Measurements from ENCODE around the gene ZNF787. TPM values are rescaled to one million over a fixed set of nuclear protein-coding genes. Genes with fewer than 3 reads are reported as not detected.
A peak's percentile ranks its signal among the peaks of the same experiment; 100 is the strongest.

The ZNF787 gene
- total and polyA plus RNA-seq, 2 of the 13 experiments (the other 11 are each of a cell fraction or from before 2014, with no cell fraction given), result 15.1 to 42.8 TPM

DNA sequence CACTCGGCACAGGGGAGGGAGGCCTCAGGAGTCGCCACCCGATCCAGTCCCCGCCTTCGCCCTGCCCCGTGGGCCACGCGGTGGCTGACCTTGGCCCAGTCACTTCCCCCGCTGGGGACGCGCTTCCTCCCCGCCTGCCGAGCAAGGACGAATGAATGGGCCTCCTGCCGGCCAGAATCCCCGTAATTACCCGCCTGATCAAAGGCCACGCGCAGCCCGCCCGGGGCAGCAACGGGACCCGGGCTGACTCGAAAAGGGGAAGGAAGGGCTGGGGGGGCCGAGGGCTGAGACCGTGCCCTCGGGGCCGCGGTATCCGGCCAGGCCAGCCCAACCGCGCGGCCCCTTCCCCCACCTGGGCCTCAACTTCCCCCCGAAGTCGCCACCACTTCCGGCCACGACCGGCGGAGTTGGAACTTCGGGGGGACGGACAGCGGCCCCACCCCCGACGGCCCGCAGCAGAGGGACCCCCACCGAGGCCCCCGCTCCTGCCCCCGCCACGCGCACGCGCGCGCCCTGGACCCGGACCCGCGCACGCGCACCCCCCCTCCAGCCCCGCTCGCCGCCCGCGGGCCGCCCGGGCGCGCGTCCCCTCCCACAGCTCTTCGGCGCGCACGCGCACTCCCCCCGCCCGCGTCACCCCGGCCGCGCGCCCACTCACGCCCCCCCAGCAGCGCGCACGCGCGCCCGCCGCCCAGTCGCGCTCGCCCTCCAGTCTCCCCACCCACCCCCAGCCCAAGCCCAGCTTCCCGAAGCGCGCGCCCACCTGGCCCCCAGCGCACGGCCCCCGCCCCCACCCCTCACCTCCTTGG, 520 bp downstream of the ZNF787 start (continued):
- TF ChIP-seq ZNF138 (CRISPR knock-in tag; IDR thresholded peaks at IDR 0.05; ENCODE audit: low read depth) (0 out of 2 replicates have a peak, but pooled peaks have one; percentile 78), ZNF556 (CRISPR knock-in tag; IDR thresholded peaks at IDR 0.05; ENCODE audit: borderline replicate concordance) (no peak), HNRNPK (IDR thresholded peaks at IDR 0.05; ENCODE audit: low read depth, low read length, poor library complexity, severe bottlenecking) (no peak), HDAC2 (CRISPR knock-in tag; IDR thresholded peaks at IDR 0.05) (peak; percentile 78), MTF2 (CRISPR knock-in tag; IDR thresholded peaks at IDR 0.05; ENCODE audit: borderline replicate concordance) (no peak), MTA3 (CRISPR knock-in tag; IDR thresholded peaks at IDR 0.05) (no peak), ZNF83 (CRISPR knock-in tag; IDR thresholded peaks at IDR 0.05; ENCODE audit: borderline replicate concordance) (peak; percentile 53; the same call in 1 of the 2 replicates), ZBTB1 (CRISPR knock-in tag; IDR thresholded peaks at IDR 0.05; ENCODE audit: borderline replicate concordance) (no peak), ZNF205 (CRISPR knock-in tag; IDR thresholded peaks at IDR 0.05) (no peak), ZKSCAN5 (CRISPR knock-in tag; IDR thresholded peaks at IDR 0.05) (peak; percentile 58; the same call in 1 of the 2 replicates), ZFY (CRISPR knock-in tag; IDR thresholded peaks at IDR 0.05) (peak; percentile 89), SIN3A (IDR thresholded peaks at IDR 0.05; ENCODE audit: borderline replicate concordance, low read depth, low read length) (peak; percentile 65; the same call in 1 of the 2 replicates), SAP130 (CRISPR knock-in tag; IDR thresholded peaks at IDR 0.05; ENCODE audit: low read depth) (peak; percentile 96), RBM22 (optimal IDR thresholded peaks at IDR 0.05; ENCODE audit: low read length) (peak; percentile 42), ZSCAN20 (CRISPR knock-in tag; IDR thresholded peaks at IDR 0.05; ENCODE audit: borderline replicate concordance) (no peak), HOXA3 (CRISPR knock-in tag; IDR thresholded peaks at IDR 0.05) (peak; percentile 86), CC2D1A (CRISPR knock-in tag; IDR thresholded peaks at IDR 0.05) (0 out of 2 replicates have a peak, but pooled peaks have one; percentile 30), CEBPG (CRISPR knock-in tag; IDR thresholded peaks at IDR 0.05) (no peak), POLR2AphosphoS2 (IDR thresholded peaks at IDR 0.05; ENCODE audit: low read depth, low read length) (no peak)
- TF ChIP-seq, protein P1, sequence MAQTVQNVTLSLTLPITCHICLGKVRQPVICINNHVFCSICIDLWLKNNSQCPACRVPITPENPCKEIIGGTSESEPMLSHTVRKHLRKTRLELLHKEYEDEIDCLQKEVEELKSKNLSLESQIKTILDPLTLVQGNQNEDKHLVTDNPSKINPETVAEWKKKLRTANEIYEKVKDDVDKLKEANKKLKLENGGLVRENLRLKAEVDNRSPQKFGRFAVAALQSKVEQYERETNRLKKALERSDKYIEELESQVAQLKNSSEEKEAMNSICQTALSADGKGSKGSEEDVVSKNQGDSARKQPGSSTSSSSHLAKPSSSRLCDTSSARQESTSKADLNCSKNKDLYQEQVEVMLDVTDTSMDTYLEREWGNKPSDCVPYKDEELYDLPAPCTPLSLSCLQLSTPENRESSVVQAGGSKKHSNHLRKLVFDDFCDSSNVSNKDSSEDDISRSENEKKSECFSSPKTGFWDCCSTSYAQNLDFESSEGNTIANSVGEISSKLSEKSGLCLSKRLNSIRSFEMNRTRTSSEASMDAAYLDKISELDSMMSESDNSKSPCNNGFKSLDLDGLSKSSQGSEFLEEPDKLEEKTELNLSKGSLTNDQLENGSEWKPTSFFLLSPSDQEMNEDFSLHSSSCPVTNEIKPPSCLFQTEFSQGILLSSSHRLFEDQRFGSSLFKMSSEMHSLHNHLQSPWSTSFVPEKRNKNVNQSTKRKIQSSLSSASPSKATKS (CRISPR knock-in tag; IDR thresholded peaks at IDR 0.05), result no peak
- TF ChIP-seq, protein P2, sequence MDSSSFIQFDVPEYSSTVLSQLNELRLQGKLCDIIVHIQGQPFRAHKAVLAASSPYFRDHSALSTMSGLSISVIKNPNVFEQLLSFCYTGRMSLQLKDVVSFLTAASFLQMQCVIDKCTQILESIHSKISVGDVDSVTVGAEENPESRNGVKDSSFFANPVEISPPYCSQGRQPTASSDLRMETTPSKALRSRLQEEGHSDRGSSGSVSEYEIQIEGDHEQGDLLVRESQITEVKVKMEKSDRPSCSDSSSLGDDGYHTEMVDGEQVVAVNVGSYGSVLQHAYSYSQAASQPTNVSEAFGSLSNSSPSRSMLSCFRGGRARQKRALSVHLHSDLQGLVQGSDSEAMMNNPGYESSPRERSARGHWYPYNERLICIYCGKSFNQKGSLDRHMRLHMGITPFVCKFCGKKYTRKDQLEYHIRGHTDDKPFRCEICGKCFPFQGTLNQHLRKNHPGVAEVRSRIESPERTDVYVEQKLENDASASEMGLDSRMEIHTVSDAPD (CRISPR knock-in tag; IDR thresholded peaks at IDR 0.05), result no peak
- TF ChIP-seq, protein P3, sequence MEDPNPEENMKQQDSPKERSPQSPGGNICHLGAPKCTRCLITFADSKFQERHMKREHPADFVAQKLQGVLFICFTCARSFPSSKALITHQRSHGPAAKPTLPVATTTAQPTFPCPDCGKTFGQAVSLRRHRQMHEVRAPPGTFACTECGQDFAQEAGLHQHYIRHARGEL (CRISPR knock-in tag; IDR thresholded peaks at IDR 0.05), result peak; percentile 88; the same call in 1 of the 2 replicates
- TF ChIP-seq, protein P4, sequence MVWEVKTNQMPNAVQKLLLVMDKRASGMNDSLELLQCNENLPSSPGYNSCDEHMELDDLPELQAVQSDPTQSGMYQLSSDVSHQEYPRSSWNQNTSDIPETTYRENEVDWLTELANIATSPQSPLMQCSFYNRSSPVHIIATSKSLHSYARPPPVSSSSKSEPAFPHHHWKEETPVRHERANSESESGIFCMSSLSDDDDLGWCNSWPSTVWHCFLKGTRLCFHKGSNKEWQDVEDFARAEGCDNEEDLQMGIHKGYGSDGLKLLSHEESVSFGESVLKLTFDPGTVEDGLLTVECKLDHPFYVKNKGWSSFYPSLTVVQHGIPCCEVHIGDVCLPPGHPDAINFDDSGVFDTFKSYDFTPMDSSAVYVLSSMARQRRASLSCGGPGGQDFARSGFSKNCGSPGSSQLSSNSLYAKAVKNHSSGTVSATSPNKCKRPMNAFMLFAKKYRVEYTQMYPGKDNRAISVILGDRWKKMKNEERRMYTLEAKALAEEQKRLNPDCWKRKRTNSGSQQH (CRISPR knock-in tag; IDR thresholded peaks at IDR 0.05; ENCODE audit: low read depth), result peak; percentile 99
- TF ChIP-seq, protein P5, sequence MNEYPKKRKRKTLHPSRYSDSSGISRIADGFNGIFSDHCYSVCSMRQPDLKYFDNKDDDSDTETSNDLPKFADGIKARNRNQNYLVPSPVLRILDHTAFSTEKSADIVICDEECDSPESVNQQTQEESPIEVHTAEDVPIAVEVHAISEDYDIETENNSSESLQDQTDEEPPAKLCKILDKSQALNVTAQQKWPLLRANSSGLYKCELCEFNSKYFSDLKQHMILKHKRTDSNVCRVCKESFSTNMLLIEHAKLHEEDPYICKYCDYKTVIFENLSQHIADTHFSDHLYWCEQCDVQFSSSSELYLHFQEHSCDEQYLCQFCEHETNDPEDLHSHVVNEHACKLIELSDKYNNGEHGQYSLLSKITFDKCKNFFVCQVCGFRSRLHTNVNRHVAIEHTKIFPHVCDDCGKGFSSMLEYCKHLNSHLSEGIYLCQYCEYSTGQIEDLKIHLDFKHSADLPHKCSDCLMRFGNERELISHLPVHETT (CRISPR knock-in tag; conservative IDR thresholded peaks at IDR 0.05), result peak; percentile 94

All from HepG2 (cell line).